NCI-H2196 (cell line): ENCODE results near the gene NT5C2.
"Not testable (repeated sequence)": the region's sequence is repeated elsewhere in the genome, so short reads cannot be mapped to it uniquely, and the experiment has no call there.

ENCODE experiments used
- DNase-seq: peaks from one replicate; lab custom pipeline; 2025; ENCODE audit not compliant: unreplicated experiment; lab: John Stamatoyannopoulos, UW

NT5C2 gene

GRCh38 chr10:103202319-103202718 is 9.2 kb upstream of the NT5C2 start:
- no peak for DNase-seq

- no peak for DNase-seq
Observed at GRCh38 chr10:103199488-103199887, 6.4 kb upstream of the NT5C2 start.

- DNase-seq: no peak
Observed at GRCh38 chr10:103198648-103199047, 5.6 kb upstream of the NT5C2 start.

- DNase-seq: no peak
Observed at GRCh38 chr10:103197903-103198302, 4.8 kb upstream of the NT5C2 start.

- no peak for DNase-seq
Observed at GRCh38 chr10:103197174-103197573, 4.1 kb upstream of the NT5C2 start.

- DNase-seq: no peak
Observed at GRCh38 chr10:103196516-103196915, 3.4 kb upstream of the NT5C2 start.

GRCh38 chr10:103193820-103194529 is 903 bp upstream of the NT5C2 start:
- DNase-seq: peak; percentile 16

- DNase-seq: peak; percentile 7
Observed at GRCh38 chr10:103192451-103193106, 493 bp downstream of the NT5C2 start.

- no peak for DNase-seq
Observed at GRCh38 chr10:103192089-103192450, 1.0 kb downstream of the NT5C2 start.

- DNase-seq: not testable (repeated sequence)
Observed at GRCh38 chr10:103191198-103191597, 1.9 kb downstream of the NT5C2 start.

- DNase-seq: no peak
Observed at GRCh38 chr10:103188853-103189252, 4.2 kb downstream of the NT5C2 start.

GRCh38 chr10:103186128-103186527 is 6.9 kb downstream of the NT5C2 start:
- DNase-seq: no peak

GRCh38 chr10:103184615-103185014 is 8.5 kb downstream of the NT5C2 start:
- no peak for DNase-seq

GRCh38 chr10:103183991-103184451 is 9.1 kb downstream of the NT5C2 start:
- DNase-seq: not testable (repeated sequence)

GRCh38 chr10:103181244-103181643 is 11.8 kb downstream of the NT5C2 start:
- DNase-seq: no peak

- DNase-seq: no peak
Observed at GRCh38 chr10:103180491-103180890, 12.6 kb downstream of the NT5C2 start.

GRCh38 chr10:103177123-103177522 is 15.9 kb downstream of the NT5C2 start:
- no peak for DNase-seq

GRCh38 chr10:103175580-103176285 is 17.3 kb downstream of the NT5C2 start:
- no peak for DNase-seq

GRCh38 chr10:103174324-103174723 is 18.7 kb downstream of the NT5C2 start:
- DNase-seq: not testable (repeated sequence)

GRCh38 chr10:103171278-103171677 is 21.8 kb downstream of the NT5C2 start:
- DNase-seq: no peak

GRCh38 chr10:103168438-103168837 is 24.6 kb downstream of the NT5C2 start:
- no peak for DNase-seq

GRCh38 chr10:103167554-103167953 is 25.5 kb downstream of the NT5C2 start:
- not testable (repeated sequence) for DNase-seq
